HepG2 (cell line): Measurements from ENCODE around the gene KLHL40.

ENCODE experiments used
- ARNTL ChIP-seq: sonication (generic); formaldehyde crosslinking; IDR thresholded peaks from 2 replicates; pipeline ENCODE4 v1.4.0; 2020; ENCODE audit warnings: mild to moderate bottlenecking, missing genetic modification reagents
- BCL6 ChIP-seq: IDR thresholded peaks from 2 replicates; pipeline ENCODE4 v1.6.1; 2016; ENCODE audit warnings: missing genetic modification reagents, missing compliant biosample characterization
- MAFF ChIP-seq: IDR thresholded peaks from 2 replicates; pipeline ENCODE4 v1.6.1; 2011; ENCODE audit warnings: low read depth, low read length, improper control_type of control experiment
- MEIS2 ChIP-seq: sonication (generic); formaldehyde crosslinking; IDR thresholded peaks from 2 replicates; pipeline ENCODE4 v1.9.0; 2021; ENCODE audit warnings: mild to moderate bottlenecking, missing genetic modification reagents
- SUZ12 ChIP-seq: fragments of 150-350 bp; IDR thresholded peaks from 2 replicates; pipeline ENCODE4 v1.6.1; 2014; ENCODE audit warnings: low read depth, low read length
- ZBED4 ChIP-seq: sonication (generic); formaldehyde crosslinking; IDR thresholded peaks from 2 replicates; pipeline ENCODE4 v1.4.0; 2020; ENCODE audit warnings: missing genetic modification reagents, borderline replicate concordance
- ZNF263 ChIP-seq: sonication (generic); formaldehyde crosslinking; IDR thresholded peaks from 2 replicates; pipeline ENCODE4 v1.4.0; 2020; ENCODE audit warnings: missing genetic modification reagents
- ZNF274 ChIP-seq: sonication (generic); formaldehyde crosslinking; IDR thresholded peaks from 2 replicates; pipeline ENCODE4 v1.5.1; 2020; ENCODE audit warnings: mild to moderate bottlenecking, missing genetic modification reagents
- ZNF331 ChIP-seq: sonication (generic); formaldehyde crosslinking; IDR thresholded peaks from 2 replicates; pipeline ENCODE4 v1.4.0; 2020; ENCODE audit warnings: missing genetic modification reagents
- ZNF670 ChIP-seq: sonication (generic); formaldehyde crosslinking; IDR thresholded peaks from 2 replicates; pipeline ENCODE4 v1.8.0; 2022; ENCODE audit warnings: mild to moderate bottlenecking, missing genetic modification reagents, borderline replicate concordance
- ZUFSP ChIP-seq: sonication (generic); formaldehyde crosslinking; IDR thresholded peaks from 2 replicates; pipeline ENCODE4 v1.9.0; 2021; ENCODE audit warnings: missing genetic modification reagents, mild to moderate bottlenecking, borderline replicate concordance
- TF ChIP-seq, protein P1 (sequence below): sonication (generic); formaldehyde crosslinking; IDR thresholded peaks from 2 replicates; pipeline ENCODE4 v1.5.0; 2020; ENCODE audit warnings: mild to moderate bottlenecking, missing genetic modification reagents, moderate library complexity
- TF ChIP-seq, protein P2 (sequence below): sonication (generic); formaldehyde crosslinking; IDR thresholded peaks from 2 replicates; pipeline ENCODE4 v1.4.0; 2020; ENCODE audit warnings: missing genetic modification reagents
- TF ChIP-seq, protein P3 (sequence below): IDR thresholded peaks from 2 replicates; pipeline ENCODE4 v1.6.1; 2012; ENCODE audit warnings: low read length, improper control_type of control experiment

DNA sequence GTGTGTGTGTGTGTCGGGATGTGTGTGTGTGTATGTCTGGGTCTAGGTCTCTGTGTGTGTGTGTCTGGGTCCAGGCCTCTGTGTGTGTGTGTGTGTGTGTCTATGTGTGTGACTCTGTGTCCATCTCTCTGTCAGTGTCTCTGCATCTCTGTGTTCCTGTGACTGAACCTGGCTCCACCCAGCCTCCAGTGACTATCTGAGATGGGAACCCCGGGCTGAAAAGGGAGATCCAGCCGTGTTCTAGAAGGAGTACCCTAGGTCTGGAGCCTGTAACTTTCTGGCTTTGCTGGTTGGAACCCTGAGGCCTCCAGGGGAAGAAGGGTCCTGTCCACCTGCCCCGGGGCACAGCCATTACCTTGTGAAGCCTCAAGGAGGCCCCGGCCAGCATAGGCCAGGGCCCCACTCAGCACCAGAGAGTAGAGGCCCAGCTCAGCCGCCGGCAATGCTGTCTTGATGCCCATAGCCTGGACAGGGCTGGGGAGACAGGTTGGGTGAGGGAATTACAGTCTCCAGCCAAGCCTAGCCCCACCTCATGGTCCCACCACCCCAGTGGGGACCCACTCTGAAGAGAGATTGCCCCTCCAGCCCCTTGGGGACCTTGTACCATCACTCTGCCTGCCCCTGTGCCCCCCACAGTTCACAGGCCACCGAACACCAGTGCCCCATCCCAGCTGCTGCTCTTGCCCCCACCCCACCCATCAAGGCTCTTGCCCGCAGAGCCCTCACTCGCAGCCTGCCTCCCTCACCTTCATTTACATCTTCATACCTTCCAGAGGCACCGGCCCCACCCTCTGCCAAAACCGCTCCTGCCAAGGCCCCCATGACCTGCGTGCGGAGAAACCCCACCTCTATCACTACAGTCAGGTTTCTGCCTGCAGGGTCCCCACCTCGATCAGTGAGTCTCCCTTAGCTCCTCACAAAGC is 15.3 kb downstream of the KLHL40 start:
- TF ChIP-seq, protein P1, sequence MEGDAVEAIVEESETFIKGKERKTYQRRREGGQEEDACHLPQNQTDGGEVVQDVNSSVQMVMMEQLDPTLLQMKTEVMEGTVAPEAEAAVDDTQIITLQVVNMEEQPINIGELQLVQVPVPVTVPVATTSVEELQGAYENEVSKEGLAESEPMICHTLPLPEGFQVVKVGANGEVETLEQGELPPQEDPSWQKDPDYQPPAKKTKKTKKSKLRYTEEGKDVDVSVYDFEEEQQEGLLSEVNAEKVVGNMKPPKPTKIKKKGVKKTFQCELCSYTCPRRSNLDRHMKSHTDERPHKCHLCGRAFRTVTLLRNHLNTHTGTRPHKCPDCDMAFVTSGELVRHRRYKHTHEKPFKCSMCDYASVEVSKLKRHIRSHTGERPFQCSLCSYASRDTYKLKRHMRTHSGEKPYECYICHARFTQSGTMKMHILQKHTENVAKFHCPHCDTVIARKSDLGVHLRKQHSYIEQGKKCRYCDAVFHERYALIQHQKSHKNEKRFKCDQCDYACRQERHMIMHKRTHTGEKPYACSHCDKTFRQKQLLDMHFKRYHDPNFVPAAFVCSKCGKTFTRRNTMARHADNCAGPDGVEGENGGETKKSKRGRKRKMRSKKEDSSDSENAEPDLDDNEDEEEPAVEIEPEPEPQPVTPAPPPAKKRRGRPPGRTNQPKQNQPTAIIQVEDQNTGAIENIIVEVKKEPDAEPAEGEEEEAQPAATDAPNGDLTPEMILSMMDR (CRISPR knock-in tag): no peak
- TF ChIP-seq MAFF: no peak
- no peak for TF ChIP-seq SUZ12
- TF ChIP-seq, protein P2, sequence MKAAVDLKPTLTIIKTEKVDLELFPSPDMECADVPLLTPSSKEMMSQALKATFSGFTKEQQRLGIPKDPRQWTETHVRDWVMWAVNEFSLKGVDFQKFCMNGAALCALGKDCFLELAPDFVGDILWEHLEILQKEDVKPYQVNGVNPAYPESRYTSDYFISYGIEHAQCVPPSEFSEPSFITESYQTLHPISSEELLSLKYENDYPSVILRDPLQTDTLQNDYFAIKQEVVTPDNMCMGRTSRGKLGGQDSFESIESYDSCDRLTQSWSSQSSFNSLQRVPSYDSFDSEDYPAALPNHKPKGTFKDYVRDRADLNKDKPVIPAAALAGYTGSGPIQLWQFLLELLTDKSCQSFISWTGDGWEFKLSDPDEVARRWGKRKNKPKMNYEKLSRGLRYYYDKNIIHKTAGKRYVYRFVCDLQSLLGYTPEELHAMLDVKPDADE (CRISPR knock-in tag): no peak
- TF ChIP-seq ZNF263 (CRISPR knock-in tag): no peak
- TF ChIP-seq ZNF274 (CRISPR knock-in tag): no peak
- TF ChIP-seq ARNTL (CRISPR knock-in tag): no peak
- TF ChIP-seq, protein P3, sequence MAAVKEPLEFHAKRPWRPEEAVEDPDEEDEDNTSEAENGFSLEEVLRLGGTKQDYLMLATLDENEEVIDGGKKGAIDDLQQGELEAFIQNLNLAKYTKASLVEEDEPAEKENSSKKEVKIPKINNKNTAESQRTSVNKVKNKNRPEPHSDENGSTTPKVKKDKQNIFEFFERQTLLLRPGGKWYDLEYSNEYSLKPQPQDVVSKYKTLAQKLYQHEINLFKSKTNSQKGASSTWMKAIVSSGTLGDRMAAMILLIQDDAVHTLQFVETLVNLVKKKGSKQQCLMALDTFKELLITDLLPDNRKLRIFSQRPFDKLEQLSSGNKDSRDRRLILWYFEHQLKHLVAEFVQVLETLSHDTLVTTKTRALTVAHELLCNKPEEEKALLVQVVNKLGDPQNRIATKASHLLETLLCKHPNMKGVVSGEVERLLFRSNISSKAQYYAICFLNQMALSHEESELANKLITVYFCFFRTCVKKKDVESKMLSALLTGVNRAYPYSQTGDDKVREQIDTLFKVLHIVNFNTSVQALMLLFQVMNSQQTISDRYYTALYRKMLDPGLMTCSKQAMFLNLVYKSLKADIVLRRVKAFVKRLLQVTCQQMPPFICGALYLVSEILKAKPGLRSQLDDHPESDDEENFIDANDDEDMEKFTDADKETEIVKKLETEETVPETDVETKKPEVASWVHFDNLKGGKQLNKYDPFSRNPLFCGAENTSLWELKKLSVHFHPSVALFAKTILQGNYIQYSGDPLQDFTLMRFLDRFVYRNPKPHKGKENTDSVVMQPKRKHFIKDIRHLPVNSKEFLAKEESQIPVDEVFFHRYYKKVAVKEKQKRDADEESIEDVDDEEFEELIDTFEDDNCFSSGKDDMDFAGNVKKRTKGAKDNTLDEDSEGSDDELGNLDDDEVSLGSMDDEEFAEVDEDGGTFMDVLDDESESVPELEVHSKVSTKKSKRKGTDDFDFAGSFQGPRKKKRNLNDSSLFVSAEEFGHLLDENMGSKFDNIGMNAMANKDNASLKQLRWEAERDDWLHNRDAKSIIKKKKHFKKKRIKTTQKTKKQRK: no peak
- no peak for TF ChIP-seq ZNF670 (CRISPR knock-in tag)
- no peak for TF ChIP-seq ZNF331 (CRISPR knock-in tag)
- no peak for TF ChIP-seq BCL6 (CRISPR knock-in tag)
- TF ChIP-seq ZBED4 (CRISPR knock-in tag): no peak
- TF ChIP-seq MEIS2 (CRISPR knock-in tag): no peak
- no peak for TF ChIP-seq ZUFSP
